PC-3 (cell line): Measurements from ENCODE around the gene XKR8. TPM values are rescaled to one million over a fixed set of nuclear protein-coding genes. Genes with fewer than 3 reads are reported as not detected.

Source experiments
- ATAC-seq: fragments of 200-7000 bp; cut with Tn5 transposase; 2 replicates; pipeline ENCODE4 v1.9.1; 2020; ENCODE audit warnings: mild to moderate bottlenecking, moderate library complexity
- BruUV-seq: library from RNA; stranded (reverse); fragments of 400-500 nt; replicated peaks from 2 replicates; lab custom pipeline; 2021; lab: Mats Ljungman, UMichigan
- CTCF ChIA-PET: fragments of 300-600 bp; sonication (Branson Sonifier 250); formaldehyde crosslinking; loops from one replicate; lab custom pipeline; 2022; ENCODE audit warnings: antibody characterized with exemption; lab: Charles Lee
- POLR2A ChIA-PET: fragments of 300-600 bp; sonication (Branson Sonifier 250); formaldehyde crosslinking; loops from one replicate; lab custom pipeline; 2022; ENCODE audit warnings: antibody characterized with exemption; ENCODE audit not compliant: unreplicated experiment; lab: Charles Lee
- DNase-seq: peaks from one replicate; pipeline ENCODE4 v3.0.0-alpha.2; 2015
- H2AFZ ChIP-seq: fragments of 300-600 bp; sonication (generic); 2 replicates; pipeline ENCODE4 v1.6.0; 2016; ENCODE audit warnings: antibody characterized with exemption, low read length
- H3F3A ChIP-seq: fragments of 300-600 bp; sonication (generic); one replicate; pipeline ENCODE4 v1.6.0; 2017; ENCODE audit warnings: antibody characterized with exemption, low read length, control low read depth, mild to moderate bottlenecking; ENCODE audit not compliant: unreplicated experiment
- H3K27ac ChIP-seq: fragments of 300-600 bp; sonication (generic); 2 replicates; pipeline ENCODE4 v1.5.1; 2016; ENCODE audit warnings: mild to moderate bottlenecking, low read length
- H3K27me3 ChIP-seq: fragments of 300-600 bp; sonication (generic); 2 replicates; pipeline ENCODE4 v1.6.1; 2016; ENCODE audit warnings: low read length, mixed read lengths
- H3K36me3 ChIP-seq: fragments of 300-600 bp; sonication (generic); 2 replicates; pipeline ENCODE4 v1.6.1; 2016; ENCODE audit warnings: low read depth, mixed run types, low read length, mixed read lengths
- H3K4me1 ChIP-seq: fragments of 300-600 bp; sonication (generic); 2 replicates; pipeline ENCODE4 v1.5.1; 2016; ENCODE audit warnings: low read length; ENCODE audit not compliant: insufficient read depth
- H3K4me2 ChIP-seq: fragments of 300-600 bp; sonication (generic); 2 replicates; pipeline ENCODE4 v1.6.0; 2016; ENCODE audit warnings: low read length
- H3K4me3 ChIP-seq: fragments of 300-600 bp; sonication (generic); 2 replicates; pipeline ENCODE4 v1.5.1; 2016; ENCODE audit warnings: mild to moderate bottlenecking, low read length, mixed read lengths
- H3K79me2 ChIP-seq: fragments of 300-600 bp; sonication (generic); 2 replicates; pipeline ENCODE4 v1.6.1; 2017; ENCODE audit warnings: low read length, mixed read lengths
- H3K9ac ChIP-seq: fragments of 300-600 bp; sonication (generic); 2 replicates; pipeline ENCODE4 v1.6.0; 2016; ENCODE audit warnings: mild to moderate bottlenecking, low read length
- H3K9me2 ChIP-seq: fragments of 300-600 bp; sonication (generic); replicated peaks from 2 replicates; pipeline ENCODE4 v1.6.1; 2016; ENCODE audit warnings: mixed run types, low read length, mixed read lengths
- H3K9me3 ChIP-seq: fragments of 300-600 bp; sonication (generic); 2 replicates; pipeline ENCODE4 v1.6.1; 2016; ENCODE audit warnings: low read length, mixed read lengths
- H4K20me1 ChIP-seq: fragments of 300-600 bp; sonication (generic); 2 replicates; pipeline ENCODE4 v1.6.1; 2016; ENCODE audit warnings: low read length, mixed read lengths
- CTCF ChIP-seq: fragments of 300-600 bp; sonication (generic); conservative IDR thresholded peaks from 2 replicates; pipeline ENCODE4 v1.5.1; 2017; ENCODE audit warnings: antibody characterized with exemption, low read depth, mild to moderate bottlenecking, low read length
- EZH2 ChIP-seq: fragments of 300-600 bp; sonication (generic); IDR thresholded peaks from one replicate; pipeline ENCODE4 v1.6.1; 2017; ENCODE audit warnings: antibody characterized with exemption, mild to moderate bottlenecking, low read length; ENCODE audit not compliant: unreplicated experiment
- EZH2phosphoT487 ChIP-seq: fragments of 300-600 bp; sonication (generic); IDR thresholded peaks from 2 replicates; pipeline ENCODE4 v1.6.1; 2018; ENCODE audit warnings: mild to moderate bottlenecking, antibody characterized with exemption, low read length, borderline replicate concordance
- intact Hi-C: fragments of 100-400 bp; cut with micrococcal nuclease; formaldehyde crosslinking; loops from 2 replicates; pipeline ENCODE4 v1.9.0; 2023
- total RNA-seq: library from RNA; depleted of rRNA; stranded (reverse); fragments of >200 nt; gene quantifications from 2 replicates; pipeline ENCODE4 v1.2.3, GENCODE V29; 2014

The XKR8 gene
- total RNA-seq, 1 experiment from 2014 or later = 6.9 TPM

- intact Hi-C loops = no loop called here
- H3K4me3 ChIP-seq = no peak overlapping the region
- no peaks in the 10 kb centered on the region for H3K79me2 ChIP-seq
- H3K9me2 ChIP-seq = no peaks in the 10 kb centered on the region
- no TSS peak for BruUV-seq
- H3K36me3 ChIP-seq = no peaks in the 10 kb centered on the region
- peaks cover 7% of the 10 kb centered on the region; the same call in 1 of the 2 replicates for H3K4me1 ChIP-seq
- ChIA-PET POLR2A (no interaction called here), CTCF (no interaction called here)
- no peak for TF ChIP-seq CTCF
- TF ChIP-seq EZH2 = no peak
- TF ChIP-seq EZH2phosphoT487 = no peak
- DNase-seq (no peak), ATAC-seq (no peak)
- no peak overlapping the region for H3K9ac ChIP-seq
- H3K27ac ChIP-seq = no peak overlapping the region
- H3K4me2 ChIP-seq = no peak overlapping the region
- no peaks in the 10 kb centered on the region for H4K20me1 ChIP-seq
- H3K9me3 ChIP-seq = no peaks in the 10 kb centered on the region
- no peak overlapping the region for H2AFZ ChIP-seq
- H3K27me3 ChIP-seq = no peaks in the 10 kb centered on the region
- H3F3A ChIP-seq = no peaks in the 10 kb centered on the region
These were observed 28.6 kb upstream of the XKR8 start for GRCh38 chr1:27931184-27931583.

GRCh38 chr1:27931759-27932158 is 28.0 kb upstream of the XKR8 start:
- no peak overlapping the region for H2AFZ ChIP-seq
- no peak for TF ChIP-seq CTCF
- intact Hi-C loops = no loop called here
- CTCF ChIA-PET = no interaction called here
- H3F3A ChIP-seq = no peaks in the 10 kb centered on the region
- no peak overlapping the region for H3K4me3 ChIP-seq
- H3K9ac ChIP-seq = no peak overlapping the region
- no peaks in the 10 kb centered on the region for H3K79me2 ChIP-seq
- no peak overlapping the region for H3K4me2 ChIP-seq
- peaks cover 8% of the 10 kb centered on the region; the same call in 1 of the 2 replicates for H3K4me1 ChIP-seq
- DNase-seq (no peak), ATAC-seq (no peak)
- H3K9me2 ChIP-seq = no peaks in the 10 kb centered on the region
- no peaks in the 10 kb centered on the region for H3K36me3 ChIP-seq
- POLR2A ChIA-PET = no interaction called here
- BruUV-seq = no TSS peak
- H3K9me3 ChIP-seq = no peaks in the 10 kb centered on the region
- no peaks in the 10 kb centered on the region for H4K20me1 ChIP-seq
- no peak overlapping the region for H3K27ac ChIP-seq
- H3K27me3 ChIP-seq = no peaks in the 10 kb centered on the region

- ATAC-seq (peak; percentile 100), DNase-seq (peak; percentile 90)
- Histone ChIP-seq H4K20me1 (no peaks in the 10 kb centered on the region), H3K4me2 (peak within 1 kb of the TSS; percentile 92), H3K9me2 (no peaks in the 10 kb centered on the region), H3F3A (no peaks in the 10 kb centered on the region), H3K79me2 (no peaks in the 10 kb centered on the region), H3K27me3 (no peaks in the 10 kb centered on the region), H3K4me1 (peaks cover 8% of the 10 kb centered on the region; the same call in 1 of the 2 replicates), H3K27ac (no peak within 1 kb of the TSS), H3K36me3 (no peaks in the 10 kb centered on the region), H3K4me3 (peak within 1 kb of the TSS; percentile 79), H3K9me3 (no peaks in the 10 kb centered on the region), H2AFZ (peak within 1 kb of the TSS; percentile 75), H3K9ac (peak within 1 kb of the TSS; percentile 55)
- intact Hi-C loops = loop anchor here (1.0 to 2.0 kb wide), 2 partner anchors 24 to 44 kb away; partner anchors contain the start of gene XKR8
- ChIA-PET CTCF (no interaction called here), POLR2A (interaction anchor here (0.6 kb wide), 1 partner anchor 37 kb away, joined by 3 read pairs; no protein-coding TSS in a partner anchor)
- BruUV-seq = TSS peak; percentile 85
- TF ChIP-seq EZH2phosphoT487 (no peak), CTCF (peak; percentile 31)
These were observed 24.8 kb upstream of the XKR8 start, which contains the start of gene SMPDL3B for GRCh38 chr1:27934818-27935549. Gene SMPDL3B (plus strand): TSS chr1:27935000. CDS start chr1:27935184, 184 bp downstream.
